Stimulated activated naive B cell treated with anti-CD40 and anti-IgM and Interleukin-4, amounts not matched to agents 10 μg/mL and 1 μg/mL and 100 μg/mL, for 72 hours (primary cell): Measurements from ENCODE around the gene SUN2.

Experiments
- ATAC-seq, 2 donors: fragments of 150-1000 bp; cut with Tn5 transposase; replicated peaks; 2 replicates each; pipeline ENCODE4 v1.10.0; 2021; ENCODE audit warnings: moderate library complexity in 1 of 2
- DNase-seq: peaks from one replicate; pipeline ENCODE4 v3.0.0; 2021
- H3K27ac Mint-ChIP-seq: one replicate; pipeline ENCODE4 v1.8.0; 2022; ENCODE audit warnings: mild to moderate bottlenecking, mixed read lengths
- H3K27me3 Mint-ChIP-seq, 2 donors: one replicate each; pipeline ENCODE4 v1.8.0; 2022; ENCODE audit warnings: mixed read lengths in 2 of 2
- H3K36me3 Mint-ChIP-seq, 2 donors: one replicate each; pipeline ENCODE4 v1.8.0; 2022; ENCODE audit warnings: mixed read lengths in 2 of 2, mild to moderate bottlenecking in 1 of 2
- H3K4me1 Mint-ChIP-seq, 2 donors: one replicate each; pipeline ENCODE4 v1.8.0; 2022; ENCODE audit warnings: mixed read lengths in 2 of 2, mild to moderate bottlenecking in 1 of 2
- H3K4me3 Mint-ChIP-seq, 2 donors: one replicate each; pipeline ENCODE4 v1.8.0; 2022; ENCODE audit warnings: mild to moderate bottlenecking in 2 of 2, mixed read lengths in 2 of 2, moderate library complexity in 1 of 2
- H3K9me3 Mint-ChIP-seq, 2 donors: one replicate each; pipeline ENCODE4 v1.8.0; 2022; ENCODE audit warnings: mixed read lengths in 2 of 2, mild to moderate bottlenecking in 1 of 2

SUN2 gene

DNA sequence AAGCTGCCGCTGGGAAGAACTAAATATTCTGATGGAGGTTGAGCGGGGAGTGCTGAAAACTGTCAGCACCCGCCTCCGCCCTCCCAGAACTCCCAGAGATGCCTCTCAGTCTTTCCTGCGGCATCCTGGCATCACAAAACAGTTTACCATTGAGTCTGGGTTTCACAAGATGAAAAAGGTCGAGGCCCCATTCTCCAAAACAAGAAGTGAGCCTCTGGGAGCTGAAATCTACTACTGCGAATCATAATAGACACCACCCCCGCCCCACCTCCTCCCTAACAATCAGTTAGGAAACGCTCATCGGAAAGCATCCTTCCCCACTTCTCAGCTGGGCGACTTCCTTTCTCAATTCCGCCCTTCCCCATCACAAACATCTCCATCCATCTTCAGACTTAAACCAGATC, 1.0 kb downstream of the SUN2 start:
- H3K36me3 Mint-ChIP-seq = peaks cover 29 to 33% of the 10 kb centered on the region in 2 donors

DNA sequence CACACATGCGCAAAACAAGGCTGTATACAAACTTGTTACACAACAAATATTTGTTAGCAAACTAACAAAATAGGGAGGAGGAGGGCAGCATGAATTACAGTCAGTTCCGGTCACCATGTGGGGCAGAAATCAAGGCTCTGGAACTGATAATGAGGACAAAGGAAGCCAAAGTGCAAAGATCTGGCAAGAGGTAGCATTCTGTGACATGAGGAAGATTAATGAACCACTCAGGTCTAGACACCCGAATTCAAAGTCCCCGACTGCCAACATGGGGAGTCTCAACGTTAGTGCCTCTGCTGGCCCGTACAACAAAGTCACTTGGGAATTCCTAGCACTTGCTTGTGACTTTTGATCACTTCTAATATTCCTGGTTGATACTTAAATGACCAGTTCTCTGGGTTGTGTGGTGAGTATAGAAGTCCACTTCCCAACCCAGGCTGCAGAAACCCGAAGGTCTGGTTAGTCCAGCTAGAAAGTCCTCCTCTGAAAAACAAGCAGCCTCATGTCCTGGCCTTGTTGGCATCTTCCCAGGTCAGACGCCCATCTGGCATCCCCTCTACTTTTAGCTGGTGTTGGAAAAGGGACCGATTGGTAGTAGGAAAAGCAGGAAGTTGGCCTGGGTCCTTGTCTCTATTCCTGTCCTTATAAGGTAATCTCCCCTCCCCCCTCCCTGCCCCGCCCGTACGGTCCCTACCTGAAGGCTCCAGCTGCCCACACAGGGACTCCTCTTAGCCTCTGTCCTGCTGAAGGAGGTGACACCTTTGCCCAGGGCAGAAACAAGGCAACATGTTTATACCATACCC, 1.6 kb downstream of the SUN2 start:
- Mint-ChIP-seq H3K4me3 (peak overlapping the region; percentile 85 to 88), H3K9me3 (peaks cover 0 to 3% of the 10 kb centered on the region in 2 donors), H3K27ac (peak overlapping the region; percentile 86), H3K4me1 (peaks cover 52 to 87% of the 10 kb centered on the region in 2 donors), H3K36me3 (peaks cover 35 to 39% of the 10 kb centered on the region in 2 donors), H3K27me3 (no peaks in the 10 kb centered on the region)
- DNase-seq (no peak), ATAC-seq (no peak)

More for the DNA sequence above, 1.0 kb downstream of the SUN2 start:
- H3K4me1 Mint-ChIP-seq = peaks cover 54 to 86% of the 10 kb centered on the region in 2 donors
- H3K9me3 Mint-ChIP-seq = peaks cover 0 to 3% of the 10 kb centered on the region in 2 donors
- no peak for DNase-seq
- peak overlapping the region; percentile 85 to 88 for H3K4me3 Mint-ChIP-seq
- no peaks in the 10 kb centered on the region for H3K27me3 Mint-ChIP-seq
- H3K27ac Mint-ChIP-seq = peak overlapping the region; percentile 86
- ATAC-seq = peak; percentile 8 to 9

DNA sequence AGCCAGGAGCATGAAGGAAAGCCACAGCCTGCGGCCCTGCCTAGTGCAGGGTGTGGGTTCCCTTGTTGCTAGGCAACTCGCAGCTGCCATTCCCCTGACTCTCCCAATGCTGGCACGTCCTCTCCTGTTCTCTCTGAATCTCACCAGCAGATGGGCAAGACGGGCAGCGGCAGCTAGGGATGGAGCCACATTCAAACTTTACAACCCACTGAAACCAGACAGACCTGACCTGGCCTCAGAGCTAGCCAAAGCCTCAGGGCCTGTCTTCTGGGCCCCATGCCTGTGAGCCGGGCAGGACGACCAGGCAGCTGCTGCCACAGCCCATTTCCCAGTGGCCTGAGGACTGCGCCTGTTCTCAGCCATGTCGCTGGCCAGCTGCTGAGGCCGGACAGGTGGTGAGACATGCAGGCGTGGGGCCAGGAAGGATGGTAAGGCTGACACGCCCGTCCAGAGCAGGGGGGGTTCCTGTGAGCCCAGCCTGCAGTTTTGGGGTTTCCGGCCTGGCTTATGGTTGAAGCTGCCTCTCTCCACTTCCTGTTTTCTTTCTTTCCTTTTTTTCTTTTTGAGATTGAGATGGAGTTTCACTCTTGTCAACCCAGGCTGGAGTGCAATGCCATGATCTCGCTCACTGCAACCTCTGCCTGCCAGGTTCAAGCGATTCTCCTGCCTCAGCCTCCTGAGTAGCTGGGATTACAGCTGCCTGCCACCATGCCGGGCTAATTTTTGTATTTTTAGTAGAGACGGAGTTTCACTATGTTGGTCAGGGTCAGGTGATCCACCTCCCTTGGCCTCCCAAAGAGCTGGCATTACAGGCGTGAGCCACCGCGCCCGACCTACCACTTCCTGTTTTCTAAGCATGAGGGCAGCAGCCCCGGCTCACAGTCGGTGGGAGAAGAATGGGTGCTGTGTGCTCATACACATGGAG, 4.1 kb downstream of the SUN2 start:
- peaks cover 33 to 63% of the 10 kb centered on the region in 2 donors for H3K4me1 Mint-ChIP-seq
- H3K9me3 Mint-ChIP-seq = peaks cover 0 to 3% of the 10 kb centered on the region in 2 donors
- peak overlapping the region; percentile 81 to 82 for H3K4me3 Mint-ChIP-seq
- DNase-seq (peak; percentile 68), ATAC-seq (peak; percentile 55 to 65)
- no peaks in the 10 kb centered on the region for H3K27me3 Mint-ChIP-seq
- peak overlapping the region; percentile 99 for H3K27ac Mint-ChIP-seq
- peaks cover 37 to 49% of the 10 kb centered on the region in 2 donors for H3K36me3 Mint-ChIP-seq

DNA sequence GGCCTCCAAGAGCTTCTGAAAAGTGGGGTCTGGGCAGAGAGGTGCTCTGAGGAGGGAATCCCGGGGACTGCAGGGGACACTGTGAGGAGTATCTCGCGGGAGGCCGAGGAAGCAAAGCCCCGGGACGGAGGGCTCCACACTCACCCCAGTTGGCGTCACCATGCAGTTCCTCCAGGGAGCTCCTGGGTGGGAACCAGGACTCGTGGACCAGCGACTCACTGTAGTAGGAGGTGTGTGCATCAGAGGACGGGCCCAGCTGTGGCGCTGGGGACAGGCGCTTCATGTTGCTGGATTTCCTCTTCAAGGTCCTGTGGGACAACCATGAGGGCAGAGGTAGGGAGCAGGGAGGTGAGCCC, 4.8 kb downstream of the SUN2 start:
- Mint-ChIP-seq H3K36me3 (peaks cover 37 to 49% of the 10 kb centered on the region in 2 donors), H3K27me3 (no peaks in the 10 kb centered on the region), H3K9me3 (peaks cover 0 to 3% of the 10 kb centered on the region in 2 donors), H3K4me3 (peak overlapping the region; percentile 81 to 82), H3K4me1 (peaks cover 31 to 59% of the 10 kb centered on the region in 2 donors), H3K27ac (peak overlapping the region; percentile 99)
- DNase-seq (no peak), ATAC-seq (no peak)

DNA sequence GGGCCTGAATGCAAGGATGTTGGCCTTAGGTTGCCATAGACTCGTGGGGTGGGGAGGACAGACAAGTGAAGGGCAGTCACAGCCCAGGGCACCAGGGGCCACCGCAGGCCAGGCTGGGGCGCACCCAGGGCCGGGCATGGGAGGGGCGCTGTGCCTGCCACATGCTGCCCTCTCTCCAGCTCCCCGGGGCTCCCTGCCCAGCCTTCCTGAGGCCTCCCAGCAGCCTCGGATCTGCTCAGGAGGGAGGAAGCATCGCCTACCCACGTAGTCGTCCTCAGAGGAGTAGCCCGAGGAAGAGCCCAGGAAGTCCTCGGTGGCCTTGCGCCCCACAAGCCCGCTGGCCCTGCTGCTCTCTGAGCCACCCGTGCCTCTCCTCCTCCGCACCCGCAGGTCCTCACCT, 5.2 kb downstream of the SUN2 start:
- no peak for DNase-seq
- peaks cover 31 to 59% of the 10 kb centered on the region in 2 donors for H3K4me1 Mint-ChIP-seq
- peaks cover 0 to 3% of the 10 kb centered on the region in 2 donors for H3K9me3 Mint-ChIP-seq
- H3K4me3 Mint-ChIP-seq = peak overlapping the region; percentile 81 to 82
- ATAC-seq = no peak
- H3K27ac Mint-ChIP-seq = peak overlapping the region; percentile 99
- peaks cover 37 to 49% of the 10 kb centered on the region in 2 donors for H3K36me3 Mint-ChIP-seq
- no peaks in the 10 kb centered on the region for H3K27me3 Mint-ChIP-seq

DNA sequence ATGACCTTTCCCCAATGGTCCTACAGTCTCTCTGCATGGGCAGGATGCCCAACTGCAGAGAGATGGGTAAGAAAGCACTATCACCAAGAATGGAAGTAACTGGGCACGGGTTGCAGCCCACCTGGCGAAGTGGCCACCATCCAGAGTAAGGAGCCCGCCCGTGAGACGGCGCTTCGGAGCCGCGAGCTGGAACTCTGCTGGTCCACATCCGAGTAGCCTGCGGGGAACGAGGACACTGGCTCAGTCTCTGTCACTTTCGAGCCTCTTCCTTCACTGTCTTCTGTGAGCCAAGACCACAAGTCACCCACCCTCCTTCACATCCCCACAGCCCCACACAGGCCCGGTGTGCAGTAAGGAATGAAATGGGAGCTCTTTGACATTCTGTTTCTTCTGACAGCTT, 5.7 kb downstream of the SUN2 start:
- H3K4me1 Mint-ChIP-seq = peaks cover 30 to 57% of the 10 kb centered on the region in 2 donors

DNA sequence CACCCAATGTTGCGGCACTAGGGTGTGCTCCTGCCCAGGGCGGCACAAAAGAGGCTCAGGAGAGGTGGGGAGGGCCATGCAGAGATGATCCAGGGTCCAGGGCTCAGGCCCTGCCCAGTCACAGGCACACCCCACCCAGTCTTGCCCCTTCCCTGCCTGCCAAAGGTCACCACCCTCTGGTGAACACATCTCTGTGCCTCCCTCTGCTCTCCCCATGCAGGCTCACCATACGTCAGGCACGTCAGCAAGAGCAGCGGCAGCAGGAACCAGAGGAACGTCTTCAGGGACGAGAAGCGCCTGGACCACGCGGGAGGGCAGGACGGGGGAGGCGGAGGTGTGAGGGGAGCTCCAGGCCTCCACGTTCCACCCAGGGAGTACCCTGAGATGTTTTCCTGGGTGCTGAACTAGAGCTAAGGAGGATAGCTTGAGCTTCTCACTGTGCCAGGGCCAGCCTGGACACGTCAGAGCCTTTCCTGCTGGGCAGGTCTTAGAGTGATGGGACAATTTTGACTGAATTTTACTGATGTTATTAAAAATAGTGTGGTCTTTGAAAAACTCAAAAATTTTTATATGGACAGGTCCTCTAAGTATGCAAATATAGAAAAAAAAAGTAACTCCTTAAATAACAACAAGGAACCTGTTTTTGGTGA, 7.2 kb downstream of the SUN2 start:
- Mint-ChIP-seq H3K9me3 (peaks cover 0 to 3% of the 10 kb centered on the region in 2 donors), H3K36me3 (peaks cover 37 to 54% of the 10 kb centered on the region in 2 donors), H3K4me1 (peaks cover 25 to 43% of the 10 kb centered on the region in 2 donors), H3K27me3 (no peaks in the 10 kb centered on the region), H3K27ac (peak overlapping the region; percentile 5), H3K4me3 (no peak overlapping the region)
- DNase-seq = no peak
- no peak for ATAC-seq

More for the DNA sequence above, 5.7 kb downstream of the SUN2 start:
- Mint-ChIP-seq H3K27ac (peak overlapping the region; percentile 99), H3K4me3 (peak overlapping the region; percentile 21 to 28), H3K36me3 (peaks cover 37 to 50% of the 10 kb centered on the region in 2 donors), H3K9me3 (peaks cover 0 to 3% of the 10 kb centered on the region in 2 donors), H3K27me3 (no peaks in the 10 kb centered on the region)
- no peak for ATAC-seq
- DNase-seq = no peak

DNA sequence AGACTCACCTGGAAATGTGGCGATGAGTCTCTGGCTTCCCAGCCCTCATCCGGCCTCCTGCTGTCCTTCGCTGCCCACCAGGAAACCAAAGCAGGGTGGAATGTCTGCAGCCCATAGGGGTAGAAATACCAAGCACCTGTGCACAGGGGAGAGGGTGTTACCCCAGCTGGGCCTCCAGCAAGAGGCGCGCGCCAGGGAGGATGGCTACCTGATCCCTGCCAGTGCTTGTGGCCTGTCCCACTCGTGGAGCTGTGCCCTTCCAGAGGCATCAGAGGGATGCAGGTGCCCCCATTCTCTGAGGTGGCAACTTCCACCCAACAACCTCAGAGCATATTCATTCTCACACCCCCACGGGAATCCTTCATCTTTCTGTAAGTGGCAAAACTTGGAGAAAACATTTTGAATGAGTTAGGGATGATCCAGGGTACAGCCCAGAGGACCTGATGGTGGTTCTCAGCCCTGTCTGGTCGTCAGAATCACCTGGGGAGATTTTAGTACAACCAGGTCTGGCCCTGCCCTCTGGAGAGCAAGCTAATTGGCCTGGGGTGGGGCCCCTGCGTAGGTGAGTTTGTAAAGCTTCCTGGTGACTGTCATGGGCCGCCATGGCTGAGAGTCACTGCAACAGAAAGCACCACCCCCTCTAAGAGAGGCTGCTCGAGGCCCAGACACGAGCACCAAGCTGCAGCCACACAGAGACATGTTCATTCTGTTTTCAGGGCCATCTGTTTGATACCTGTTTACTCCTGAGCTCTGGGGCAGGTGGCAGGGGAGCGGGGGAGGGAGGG, 9.9 kb downstream of the SUN2 start:
- peaks cover 3 to 16% of the 10 kb centered on the region in 2 donors for H3K4me1 Mint-ChIP-seq
- no peaks in the 10 kb centered on the region for H3K9me3 Mint-ChIP-seq
- H3K4me3 Mint-ChIP-seq = no peak overlapping the region
- H3K27me3 Mint-ChIP-seq = no peaks in the 10 kb centered on the region
- peak overlapping the region; percentile 56 for H3K27ac Mint-ChIP-seq
- no peak for DNase-seq
- no peak for ATAC-seq
- peaks cover 35 to 51% of the 10 kb centered on the region in 2 donors for H3K36me3 Mint-ChIP-seq

DNA sequence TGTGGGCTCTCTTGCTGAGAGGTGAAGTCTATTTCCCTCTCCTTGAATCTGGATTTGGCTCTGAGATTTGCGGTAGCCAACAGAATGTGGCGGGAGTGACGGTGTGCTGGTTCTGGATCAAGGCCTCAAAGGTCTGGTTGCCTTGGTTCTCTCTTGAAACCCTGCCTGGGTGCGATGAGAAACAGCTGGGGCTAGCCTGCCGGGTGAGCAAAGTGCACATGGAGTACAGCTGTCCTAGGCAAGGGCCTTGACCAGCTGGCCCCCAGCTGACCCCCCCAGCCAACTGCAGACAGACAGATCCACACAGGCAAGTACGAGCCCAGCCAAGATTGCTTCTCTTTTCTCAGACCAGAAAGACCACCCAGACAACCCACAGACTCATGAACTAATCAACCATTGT, 10.8 kb downstream of the SUN2 start:
- DNase-seq (no peak), ATAC-seq (no peak)
- Mint-ChIP-seq H3K27ac (no peak overlapping the region), H3K4me3 (no peak overlapping the region), H3K9me3 (no peaks in the 10 kb centered on the region), H3K36me3 (peaks cover 33 to 52% of the 10 kb centered on the region in 2 donors), H3K27me3 (no peaks in the 10 kb centered on the region), H3K4me1 (peaks cover 0 to 7% of the 10 kb centered on the region in 2 donors)

DNA sequence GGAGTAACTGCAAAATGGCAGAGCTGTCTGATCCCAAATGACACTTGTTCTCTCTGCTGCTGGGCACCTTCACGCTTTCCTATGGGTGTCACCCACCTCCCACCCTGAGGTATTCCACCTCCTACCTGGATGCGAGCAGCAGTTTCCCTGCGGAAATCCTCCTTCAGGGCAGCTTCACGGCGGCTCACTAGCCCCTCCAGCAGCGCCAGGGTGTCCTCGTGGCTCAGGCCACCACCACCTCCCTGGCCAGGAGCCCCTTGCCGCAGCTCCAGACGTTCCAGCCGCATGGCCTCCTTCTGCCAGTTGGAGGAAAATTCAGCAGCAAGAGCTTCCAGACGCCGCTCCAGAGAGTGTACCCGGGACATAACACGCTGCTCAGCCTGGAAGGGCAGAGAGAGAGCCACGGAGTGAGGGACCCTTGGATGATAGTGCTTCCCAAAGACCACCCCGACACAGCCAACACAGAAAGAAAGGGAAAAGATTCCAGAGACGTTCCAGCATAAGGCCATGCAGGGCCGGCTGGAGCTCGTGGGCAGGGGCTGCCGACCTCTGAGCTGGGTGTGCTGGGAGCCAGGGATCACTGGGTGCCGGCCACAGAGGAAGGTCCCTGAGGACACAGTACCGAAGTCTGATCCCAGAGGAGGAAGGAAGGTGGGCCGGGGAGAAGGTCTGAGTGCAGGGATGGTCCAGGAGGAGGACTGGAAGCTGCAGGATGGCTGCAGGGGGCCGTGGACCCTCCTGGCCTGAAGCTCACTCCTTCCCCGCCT, 13.4 kb downstream of the SUN2 start:
- Mint-ChIP-seq H3K27me3 (no peaks in the 10 kb centered on the region), H3K9me3 (no peaks in the 10 kb centered on the region), H3K27ac (peak overlapping the region; percentile 91), H3K4me1 (peaks cover 3 to 12% of the 10 kb centered on the region in 2 donors), H3K36me3 (peaks cover 43 to 52% of the 10 kb centered on the region in 2 donors), H3K4me3 (no peak overlapping the region)
- ATAC-seq = no peak
- DNase-seq = no peak

DNA sequence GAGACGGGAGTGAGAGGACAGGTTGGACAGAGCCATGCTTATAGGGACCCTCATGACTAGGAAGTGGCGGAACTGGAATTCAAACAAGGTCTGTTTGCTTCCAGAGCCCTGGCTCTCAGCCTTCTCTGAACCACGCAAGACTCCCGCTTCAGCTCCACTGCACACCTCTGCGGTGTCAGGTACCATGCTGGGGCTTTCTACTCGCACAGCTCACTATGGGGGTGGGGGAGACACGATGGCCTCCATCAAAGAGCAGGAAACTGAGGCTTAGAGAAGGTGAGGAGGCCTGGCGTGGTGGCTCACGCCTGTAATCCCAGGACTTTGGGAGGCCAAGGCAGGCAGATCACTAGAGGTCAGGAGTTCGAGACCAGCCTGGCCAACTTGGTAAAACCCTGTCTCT, 14.2 kb downstream of the SUN2 start:
- H3K4me1 Mint-ChIP-seq = peaks cover 7 to 20% of the 10 kb centered on the region in 2 donors
- no peak for ATAC-seq
- no peaks in the 10 kb centered on the region for H3K9me3 Mint-ChIP-seq
- no peaks in the 10 kb centered on the region for H3K27me3 Mint-ChIP-seq
- H3K4me3 Mint-ChIP-seq = no peak overlapping the region
- DNase-seq = no peak
- peaks cover 50 to 58% of the 10 kb centered on the region in 2 donors for H3K36me3 Mint-ChIP-seq
- peak overlapping the region; percentile 81 for H3K27ac Mint-ChIP-seq

DNA sequence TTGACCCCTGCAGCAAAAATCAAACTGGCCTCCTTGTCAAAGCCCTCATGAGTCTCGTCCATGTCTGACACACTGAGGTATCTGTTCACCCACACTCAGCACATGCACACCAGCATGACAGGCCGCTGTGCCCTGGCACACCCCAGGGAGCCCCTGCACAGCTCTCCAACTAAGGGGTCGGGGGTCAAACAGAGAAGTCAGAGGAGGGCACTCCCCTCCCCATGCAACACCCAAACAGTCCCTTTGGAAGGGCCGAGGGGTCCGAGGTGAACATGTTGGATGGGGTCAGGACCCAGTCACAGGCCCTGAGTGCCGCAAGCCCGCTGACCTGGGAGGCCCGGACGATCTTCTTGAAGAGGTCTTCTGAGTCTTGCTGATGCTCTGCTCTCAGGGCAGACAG, 14.6 kb downstream of the SUN2 start:
- peak overlapping the region; percentile 81 for H3K27ac Mint-ChIP-seq
- no peak overlapping the region for H3K4me3 Mint-ChIP-seq
- no peaks in the 10 kb centered on the region for H3K9me3 Mint-ChIP-seq
- no peaks in the 10 kb centered on the region for H3K27me3 Mint-ChIP-seq
- no peak for DNase-seq
- H3K36me3 Mint-ChIP-seq = peaks cover 51 to 60% of the 10 kb centered on the region in 2 donors
- peaks cover 8 to 24% of the 10 kb centered on the region in 2 donors for H3K4me1 Mint-ChIP-seq
- no peak for ATAC-seq

DNA sequence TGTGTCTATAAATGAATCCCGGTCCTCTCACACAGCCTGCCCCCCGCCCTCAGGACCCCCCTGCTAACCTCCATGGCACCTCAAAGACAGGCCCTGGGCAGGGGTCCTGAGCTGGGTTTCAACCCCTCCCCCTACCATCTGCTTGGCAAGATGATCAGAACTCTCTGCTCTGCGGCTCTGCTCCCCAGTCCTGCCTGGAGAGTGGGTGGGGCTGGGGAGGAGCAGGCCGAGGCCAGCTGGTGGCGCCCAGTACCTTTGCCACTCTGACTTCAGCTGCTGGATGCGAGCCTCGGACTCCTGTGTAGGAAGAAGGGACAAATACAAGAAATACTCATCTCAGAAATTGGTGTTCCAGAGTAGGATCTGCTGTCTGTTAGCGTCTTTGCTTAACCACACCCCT, 15.0 kb downstream of the SUN2 start:
- H3K27ac Mint-ChIP-seq = no peak overlapping the region
- H3K36me3 Mint-ChIP-seq = peaks cover 55 to 64% of the 10 kb centered on the region in 2 donors
- H3K27me3 Mint-ChIP-seq = no peaks in the 10 kb centered on the region
- ATAC-seq (no peak), DNase-seq (no peak)
- H3K9me3 Mint-ChIP-seq = no peaks in the 10 kb centered on the region
- H3K4me3 Mint-ChIP-seq = no peak overlapping the region
- peaks cover 12 to 28% of the 10 kb centered on the region in 2 donors for H3K4me1 Mint-ChIP-seq
